Measurements from ENCODE around the gene MYO19.

DNA sequence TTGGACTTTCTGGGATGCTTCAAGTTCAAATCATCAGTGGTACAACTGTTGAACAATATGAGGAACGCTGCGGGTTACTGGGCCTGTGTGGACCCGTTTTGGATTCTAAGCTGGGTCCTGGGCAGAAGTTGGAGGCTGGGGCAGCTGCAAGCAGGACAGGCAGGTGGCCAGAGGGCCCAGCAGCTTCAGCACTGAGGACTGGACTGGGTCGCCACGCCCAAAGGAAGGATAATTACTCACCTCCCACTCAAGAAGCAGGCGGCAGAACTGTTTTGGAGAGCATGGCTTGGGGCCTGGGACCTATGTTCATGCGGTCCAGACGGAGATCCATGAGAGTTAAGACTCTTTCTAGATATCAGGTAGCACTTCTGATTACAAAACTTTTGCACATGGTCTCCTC lies 49.6 kb downstream of the MYO19 start:
- TF ChIP-seq CTCF (IDR thresholded peaks at IDR 0.05) (no peak), POLR2AphosphoS5 (IDR thresholded peaks at IDR 0.05) (no peak), POLR2A (IDR thresholded peaks at IDR 0.05) (no peak), EP300 (IDR thresholded peaks at IDR 0.05) (no peak)

Data from stomach (tissue), 4 donors.